Lower lobe of right lung (tissue), 2 donors: ENCODE data around the gene FLRT2. TPM values are rescaled to one million over a fixed set of nuclear protein-coding genes. Genes with fewer than 3 reads are reported as not detected.

ENCODE experiments used
- ATAC-seq, 2 donors: fragments of 200-7000 bp; cut with Tn5 transposase; one replicate each; pipeline ENCODE4 v1.9.1; 2020 to 2022; ENCODE audit warnings: mild to moderate bottlenecking in 2 of 2, moderate library complexity in 2 of 2
- DNase-seq: peaks from one replicate; pipeline ENCODE4 v3.0.0-alpha.2; 2020
- H3K27ac ChIP-seq: fragments of 200-600 bp; one replicate; pipeline ENCODE4 v1.8.0; 2022
- H3K27me3 ChIP-seq: fragments of 200-600 bp; one replicate; pipeline ENCODE4 v1.8.0; 2022; ENCODE audit warnings: low read depth
- H3K36me3 ChIP-seq: fragments of 200-600 bp; one replicate; pipeline ENCODE4 v1.8.0; 2022; ENCODE audit warnings: mild to moderate bottlenecking
- H3K4me1 ChIP-seq: fragments of 200-600 bp; one replicate; pipeline ENCODE4 v1.8.0; 2022
- H3K4me3 ChIP-seq: fragments of 200-600 bp; one replicate; pipeline ENCODE4 v1.8.0; 2022; ENCODE audit warnings: mild to moderate bottlenecking
- H3K9me3 ChIP-seq: fragments of 200-600 bp; one replicate; pipeline ENCODE4 v1.8.0; 2022
- intact Hi-C: fragments of 100-400 bp; cut with DNase I; formaldehyde crosslinking; loops from one replicate; pipeline ENCODE4 v1.11.0; 2022
- total RNA-seq: library from RNA; stranded (reverse); fragmentation: NEBNext Ultra II Directional; extraction: Animal tissue kit (Norgen Biotek cat#: 25700); gene quantifications from one replicate; pipeline ENCODE4 v1.2.1, GENCODE V29; 2021
- TF ChIP-seq, protein P1 (sequence below): fragments of 200-600 bp; IDR thresholded peaks from one replicate; pipeline ENCODE4 v1.8.0; 2022; ENCODE audit warnings: antibody characterized with exemption, mild to moderate bottlenecking
- donor health status: DM: no; HTN: yes; CAD: no; lungs with severe emphysema.

FLRT2 gene
- total RNA-seq, 1 donor from 2014 or later = 14.3 TPM

DNA sequence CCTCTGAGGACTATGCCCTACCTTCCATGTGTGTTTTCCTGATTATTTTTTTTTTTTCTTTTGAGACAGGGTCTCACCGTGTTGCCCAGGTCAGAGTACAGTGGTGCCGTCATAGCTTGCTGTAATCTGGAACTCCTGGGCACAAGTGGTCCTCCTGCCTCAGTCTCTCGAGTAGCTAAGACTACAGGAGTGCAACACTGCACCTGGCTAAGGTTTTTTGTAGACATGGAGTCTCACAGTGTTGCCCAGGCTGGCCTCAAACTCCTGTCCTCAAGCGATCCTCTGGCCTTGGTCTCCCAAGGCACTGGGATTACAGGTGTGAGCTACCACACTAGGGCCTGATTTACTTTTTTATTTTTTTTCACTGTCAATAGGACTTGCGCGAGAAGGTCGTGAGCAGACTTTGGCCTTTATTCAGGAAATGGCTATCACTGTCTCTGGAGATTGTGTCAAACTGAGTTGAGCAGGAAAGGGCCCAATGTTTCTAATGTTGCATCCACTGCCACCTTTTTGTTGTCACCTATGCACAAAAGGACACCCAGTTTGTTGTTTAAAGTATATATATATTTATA is 47.7 kb downstream of the FLRT2 start:
- no peaks in the 10 kb centered on the region for H3K9me3 ChIP-seq
- intact Hi-C loops = no loop called here
- ATAC-seq (no peak), DNase-seq (no peak)
- H3K4me1 ChIP-seq = no peaks in the 10 kb centered on the region
- H3K27ac ChIP-seq = no peak overlapping the region
- TF ChIP-seq, protein P1, sequence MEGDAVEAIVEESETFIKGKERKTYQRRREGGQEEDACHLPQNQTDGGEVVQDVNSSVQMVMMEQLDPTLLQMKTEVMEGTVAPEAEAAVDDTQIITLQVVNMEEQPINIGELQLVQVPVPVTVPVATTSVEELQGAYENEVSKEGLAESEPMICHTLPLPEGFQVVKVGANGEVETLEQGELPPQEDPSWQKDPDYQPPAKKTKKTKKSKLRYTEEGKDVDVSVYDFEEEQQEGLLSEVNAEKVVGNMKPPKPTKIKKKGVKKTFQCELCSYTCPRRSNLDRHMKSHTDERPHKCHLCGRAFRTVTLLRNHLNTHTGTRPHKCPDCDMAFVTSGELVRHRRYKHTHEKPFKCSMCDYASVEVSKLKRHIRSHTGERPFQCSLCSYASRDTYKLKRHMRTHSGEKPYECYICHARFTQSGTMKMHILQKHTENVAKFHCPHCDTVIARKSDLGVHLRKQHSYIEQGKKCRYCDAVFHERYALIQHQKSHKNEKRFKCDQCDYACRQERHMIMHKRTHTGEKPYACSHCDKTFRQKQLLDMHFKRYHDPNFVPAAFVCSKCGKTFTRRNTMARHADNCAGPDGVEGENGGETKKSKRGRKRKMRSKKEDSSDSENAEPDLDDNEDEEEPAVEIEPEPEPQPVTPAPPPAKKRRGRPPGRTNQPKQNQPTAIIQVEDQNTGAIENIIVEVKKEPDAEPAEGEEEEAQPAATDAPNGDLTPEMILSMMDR = no peak
- H3K27me3 ChIP-seq = no peaks in the 10 kb centered on the region
- no peaks in the 10 kb centered on the region for H3K36me3 ChIP-seq
- H3K4me3 ChIP-seq = no peak overlapping the region

DNA sequence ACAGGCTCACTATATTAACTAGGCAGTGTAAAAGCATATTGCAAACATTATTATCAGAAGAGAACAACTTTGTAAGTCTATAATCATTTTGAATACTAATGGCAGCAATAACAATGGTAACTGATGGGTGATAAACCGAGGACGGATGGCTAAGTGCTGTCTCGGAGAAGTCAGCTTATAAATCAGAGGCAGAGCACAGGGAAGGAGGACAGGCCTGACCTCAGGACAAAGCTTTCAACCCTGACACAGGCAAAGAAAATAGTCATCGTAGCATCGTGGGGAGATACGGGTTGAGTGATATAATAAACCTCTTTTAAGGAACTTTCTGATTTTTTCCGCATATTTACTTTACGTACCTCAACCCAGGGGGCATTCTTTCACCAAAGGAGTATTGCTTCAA is 48.4 kb downstream of the FLRT2 start:
- Histone ChIP-seq H3K9me3 (no peaks in the 10 kb centered on the region), H3K4me1 (no peaks in the 10 kb centered on the region), H3K36me3 (no peaks in the 10 kb centered on the region), H3K4me3 (no peak overlapping the region), H3K27ac (no peak overlapping the region), H3K27me3 (no peaks in the 10 kb centered on the region)
- no peak for ATAC-seq
- TF ChIP-seq, protein P1 = no peak
- intact Hi-C loops = no loop called here
- DNase-seq = no peak

DNA sequence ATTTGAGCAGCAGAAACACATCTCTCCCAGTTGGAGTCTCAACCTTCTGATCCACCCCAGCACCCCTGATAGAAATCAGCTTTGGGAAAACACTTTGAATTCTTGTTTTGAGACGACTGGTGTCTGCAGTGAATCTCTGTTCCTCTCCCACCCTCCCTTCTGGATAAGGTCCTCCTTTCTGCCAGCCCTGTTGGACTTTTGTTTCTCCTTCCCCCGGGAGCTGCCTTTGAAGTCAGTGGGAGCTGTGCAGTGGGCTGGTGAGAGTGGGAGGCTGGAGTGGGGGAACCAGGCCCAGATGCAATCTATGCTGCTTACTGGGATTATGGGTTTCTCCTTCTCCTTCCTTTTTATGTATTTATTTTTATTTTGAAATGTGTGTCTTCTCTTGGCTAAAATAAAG is 49.0 kb downstream of the FLRT2 start:
- no peaks in the 10 kb centered on the region for H3K4me1 ChIP-seq
- no peak overlapping the region for H3K4me3 ChIP-seq
- DNase-seq = no peak
- intact Hi-C loops = no loop called here
- H3K36me3 ChIP-seq = no peaks in the 10 kb centered on the region
- TF ChIP-seq, protein P1 = no peak
- H3K27ac ChIP-seq = no peak overlapping the region
- H3K9me3 ChIP-seq = no peaks in the 10 kb centered on the region
- no peaks in the 10 kb centered on the region for H3K27me3 ChIP-seq
- no peak for ATAC-seq

DNA sequence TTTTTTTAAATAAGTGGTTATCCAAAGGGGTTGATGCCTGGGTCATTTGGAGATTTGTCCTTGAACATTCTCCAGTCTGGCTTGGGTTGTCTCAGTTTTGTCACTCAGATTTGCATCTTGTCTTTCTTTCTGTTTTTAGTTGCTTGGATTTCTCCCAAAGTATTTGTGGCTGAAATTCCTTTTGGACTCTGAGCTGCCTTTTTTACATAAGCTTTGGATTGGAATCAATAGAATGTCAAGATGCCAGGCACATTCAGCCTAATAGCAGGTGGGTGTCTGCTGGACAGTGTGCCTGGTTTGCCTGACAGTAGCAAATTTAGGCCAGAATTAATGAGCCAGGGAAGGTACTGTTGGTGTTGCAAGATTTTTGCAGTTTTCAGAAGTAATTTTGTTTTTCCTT is 50.0 kb downstream of the FLRT2 start:
- TF ChIP-seq, protein P1 = no peak
- no peaks in the 10 kb centered on the region for H3K36me3 ChIP-seq

DNA sequence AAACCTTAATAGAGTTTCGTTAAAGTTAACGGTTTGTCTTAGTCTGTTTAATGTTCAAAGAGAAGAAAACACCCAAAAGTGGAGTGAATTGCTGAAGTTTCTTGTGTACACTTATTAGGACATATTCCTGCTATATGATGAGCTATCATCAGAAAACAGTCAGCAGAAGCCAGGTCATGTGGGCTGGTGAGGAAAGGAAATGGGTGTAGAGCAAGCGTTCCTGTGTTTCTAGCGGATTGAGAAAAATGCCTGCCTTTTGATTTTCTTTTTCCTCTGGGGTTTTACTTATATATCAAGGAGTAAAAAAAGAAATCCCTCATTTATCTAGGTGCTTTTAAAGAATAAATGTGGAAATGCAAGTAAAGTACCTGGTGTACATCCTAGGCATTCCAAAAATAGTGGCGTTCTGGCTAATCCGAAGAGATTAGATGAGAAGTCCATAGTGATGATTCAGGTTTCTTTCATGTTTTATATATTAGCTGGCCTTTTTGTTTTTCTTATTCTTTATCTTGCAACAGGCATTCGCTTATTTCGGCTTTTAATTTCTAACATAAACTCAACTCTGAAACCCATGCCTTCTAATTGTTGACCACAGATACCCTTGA is 50.7 kb downstream of the FLRT2 start:
- DNase-seq = no peak
- no peaks in the 10 kb centered on the region for H3K27me3 ChIP-seq
- no peaks in the 10 kb centered on the region for H3K9me3 ChIP-seq
- no peaks in the 10 kb centered on the region for H3K36me3 ChIP-seq
- no peak overlapping the region for H3K4me3 ChIP-seq
- TF ChIP-seq, protein P1 = no peak
- H3K4me1 ChIP-seq = no peaks in the 10 kb centered on the region
- no peak for ATAC-seq
- intact Hi-C loops = no loop called here
- no peak overlapping the region for H3K27ac ChIP-seq

More for the DNA sequence above, 50.0 kb downstream of the FLRT2 start:
- H3K27me3 ChIP-seq = no peaks in the 10 kb centered on the region
- DNase-seq (no peak), ATAC-seq (no peak)
- no peak overlapping the region for H3K4me3 ChIP-seq
- H3K9me3 ChIP-seq = no peaks in the 10 kb centered on the region
- intact Hi-C loops = no loop called here
- no peak overlapping the region for H3K27ac ChIP-seq
- no peaks in the 10 kb centered on the region for H3K4me1 ChIP-seq
